EL (cell line): ENCODE data around the gene TSPAN11.
"Not testable (repeated sequence)": the region's sequence is repeated elsewhere in the genome, so short reads cannot be mapped to it uniquely, and the experiment has no call there.

Experiments
- DNase-seq: peaks from one replicate; pipeline ENCODE4 v3.0.0-alpha.2; 2016

The TSPAN11 gene

DNA sequence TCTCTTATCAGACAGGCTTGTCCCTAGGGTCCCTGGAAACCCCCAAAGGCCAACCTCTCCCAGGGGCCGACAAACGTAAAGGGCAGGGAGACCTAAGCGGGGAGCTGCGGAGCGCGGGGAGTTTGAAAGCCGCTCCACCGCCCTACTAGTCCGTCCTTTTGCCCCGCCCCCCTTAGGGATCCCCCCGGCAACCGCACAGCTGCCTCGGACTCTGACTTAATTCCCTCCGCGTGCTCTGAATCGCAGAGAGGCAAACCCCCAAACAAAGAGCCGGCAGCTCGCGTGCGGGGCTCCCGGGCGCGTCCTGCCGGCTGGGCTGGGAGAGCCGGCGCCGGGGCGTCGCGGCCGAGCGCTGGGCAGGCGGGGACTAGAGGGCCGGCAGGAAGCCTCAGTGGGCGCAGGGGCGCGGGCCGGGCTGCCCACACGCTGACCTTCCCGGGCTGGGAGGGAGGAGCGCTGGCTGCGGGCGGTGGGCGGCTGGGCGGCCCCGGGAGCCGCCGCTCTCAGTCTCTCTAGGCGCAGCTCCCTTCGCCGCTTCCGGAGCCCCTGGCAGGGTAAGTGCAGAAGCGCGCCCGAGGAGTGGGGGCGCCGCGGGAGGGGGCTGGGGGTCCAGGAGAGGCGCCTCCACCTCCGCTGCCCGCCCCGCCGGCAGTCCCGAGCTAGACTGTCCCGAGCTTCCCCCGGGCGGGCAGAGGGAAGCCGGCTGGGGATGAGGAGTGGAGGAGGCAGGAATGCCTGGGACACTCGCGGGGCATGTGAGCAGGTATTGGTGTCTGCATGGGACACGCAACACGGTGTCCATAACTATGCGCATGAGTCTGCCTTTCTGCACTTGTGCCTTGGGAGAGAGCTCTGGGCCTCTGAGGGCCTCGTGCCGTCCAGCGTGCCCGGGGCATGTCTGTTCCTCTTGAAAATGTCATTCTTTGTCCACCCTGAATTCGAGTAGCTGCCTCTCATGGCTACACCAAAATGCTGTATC lies at the start of gene TSPAN11:
TSPAN11 (plus strand) TSS at position 506 of the 979 bp plus-strand sequence. CDS start 27,244 bp downstream, outside the sequence.
- DNase-seq: peak; percentile 38

- no peak for DNase-seq
Measured at GRCh38 chr12:30877105-30877875, 49.3 kb upstream of the TSPAN11 start.

DNA sequence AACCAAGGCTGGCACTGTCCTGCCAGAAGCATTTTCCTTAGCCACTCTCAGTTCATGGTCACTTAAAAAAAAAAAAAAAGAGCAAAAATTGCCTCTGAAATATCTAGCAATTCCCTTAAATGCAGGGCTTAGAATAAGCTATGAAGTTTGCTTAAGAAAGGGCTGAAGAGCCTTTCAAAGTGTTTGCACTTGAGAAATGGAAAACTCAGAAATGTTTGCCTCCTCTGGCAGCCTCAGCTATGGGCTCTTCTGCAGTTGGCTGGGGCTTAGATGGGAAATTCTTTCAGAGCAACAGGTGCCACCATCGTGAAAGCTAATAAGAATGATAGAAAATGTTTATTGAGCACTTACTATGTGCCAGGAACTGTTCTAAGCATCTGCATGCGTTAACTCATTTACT lies 48.5 kb upstream of the TSPAN11 start:
- DNase-seq: no peak

DNA sequence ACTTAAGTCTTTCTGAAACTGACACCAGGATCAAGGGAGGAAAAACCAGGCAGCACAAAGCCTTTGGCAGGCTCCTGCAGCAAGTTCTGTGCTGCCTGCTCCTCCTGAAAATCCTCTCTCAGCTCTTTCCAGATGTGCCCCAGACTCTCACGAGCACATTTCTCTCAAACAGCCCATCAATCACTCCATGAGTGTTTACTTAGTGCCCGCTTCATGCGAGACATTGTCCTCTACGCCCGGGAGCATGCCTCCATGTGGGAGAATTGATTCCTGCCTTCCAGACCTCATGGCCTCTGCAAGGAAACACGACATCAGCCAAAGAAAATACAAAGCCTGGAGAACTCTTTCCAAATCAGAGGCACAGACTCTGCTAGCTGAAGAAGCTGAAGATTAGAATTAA lies 46.5 kb upstream of the TSPAN11 start:
- DNase-seq: no peak

- DNase-seq: no peak
Measured at GRCh38 chr12:30880813-30881212, 45.7 kb upstream of the TSPAN11 start.

DNA sequence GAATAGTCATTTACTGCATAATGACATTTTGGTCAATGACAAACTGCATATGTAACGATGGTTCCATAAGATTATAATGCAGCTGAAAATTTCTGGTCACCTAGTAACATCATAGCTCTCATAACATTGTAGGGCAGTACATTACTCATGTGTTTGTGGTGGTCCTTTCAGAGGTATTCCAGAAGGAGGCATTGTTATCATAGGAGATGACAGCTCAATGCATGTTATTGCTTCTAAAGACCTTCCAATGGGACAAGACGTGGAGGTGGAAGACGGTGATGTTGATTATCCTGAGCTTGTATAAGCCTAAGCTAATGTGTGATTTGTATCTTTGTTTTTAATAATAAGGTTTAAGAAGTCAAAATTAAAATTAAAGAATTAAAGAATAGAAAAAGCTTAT lies 43.8 kb upstream of the TSPAN11 start:
- no peak for DNase-seq

DNA sequence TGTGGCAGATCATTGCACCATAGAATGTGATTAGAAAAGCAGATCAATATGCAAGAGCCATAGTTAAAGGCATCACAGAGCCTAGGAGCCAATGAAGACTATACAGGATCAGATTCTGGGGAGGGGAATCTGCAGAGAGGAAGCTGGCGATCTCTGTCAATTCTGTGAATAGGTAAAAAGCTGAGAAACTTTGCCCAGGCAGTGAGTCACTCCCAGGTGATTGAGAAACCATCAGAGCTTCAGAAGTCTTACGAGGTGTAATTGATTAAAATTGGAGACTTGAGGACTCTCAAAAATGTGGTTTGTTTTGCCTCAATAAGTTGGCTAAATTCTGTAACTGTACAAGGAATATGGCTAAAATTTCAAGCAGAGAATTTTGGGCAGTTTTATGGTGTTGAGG lies 41.7 kb upstream of the TSPAN11 start:
- DNase-seq: no peak

DNA sequence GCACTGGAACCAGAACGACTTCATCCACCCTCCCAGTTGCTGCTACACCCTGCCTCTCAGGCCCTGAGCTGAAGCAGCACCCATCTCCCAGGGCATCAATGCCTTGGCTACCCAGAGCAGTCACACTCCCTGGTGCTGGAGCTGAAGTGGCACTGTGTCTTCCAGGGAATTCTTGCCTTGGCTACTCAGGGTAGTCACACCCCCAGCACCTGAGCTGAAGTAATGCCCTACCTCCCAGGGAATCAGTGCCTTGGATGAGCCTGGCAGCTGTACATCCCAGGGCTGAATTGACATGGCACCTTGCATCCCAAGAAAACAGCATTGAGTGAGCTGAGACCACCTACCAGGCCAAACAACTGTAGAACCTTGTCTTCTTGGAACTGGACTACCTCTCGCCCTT lies 41.2 kb upstream of the TSPAN11 start:
- no peak for DNase-seq

- no peak for DNase-seq
Measured at GRCh38 chr12:30887226-30887625, 39.3 kb upstream of the TSPAN11 start.

GRCh38 chr12:30888241-30888640 lies 38.3 kb upstream of the TSPAN11 start:
- DNase-seq: no peak

DNA sequence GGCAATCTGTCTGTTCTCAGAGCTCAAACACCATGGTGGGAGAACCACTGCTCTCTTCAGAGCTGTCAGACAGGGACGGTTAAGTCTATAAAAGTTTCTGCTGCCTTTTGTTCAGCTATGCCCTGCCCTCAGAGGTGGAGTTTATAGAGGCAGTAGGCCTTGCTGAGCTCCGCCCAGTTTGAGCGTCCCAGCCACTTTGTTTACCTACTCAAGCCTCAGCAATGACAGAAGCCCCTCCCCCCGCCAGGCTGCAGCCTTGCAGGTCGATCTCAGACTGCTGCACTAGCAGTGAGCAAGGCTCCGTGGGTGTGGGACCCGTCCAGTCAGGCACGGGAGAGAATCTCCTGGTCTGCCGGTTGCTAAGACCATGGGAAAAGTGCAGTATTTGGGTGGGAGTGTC lies 32.0 kb upstream of the TSPAN11 start:
- DNase-seq: not testable (repeated sequence)

- no peak for DNase-seq
Measured at GRCh38 chr12:30896461-30896860, 30.1 kb upstream of the TSPAN11 start.

DNA sequence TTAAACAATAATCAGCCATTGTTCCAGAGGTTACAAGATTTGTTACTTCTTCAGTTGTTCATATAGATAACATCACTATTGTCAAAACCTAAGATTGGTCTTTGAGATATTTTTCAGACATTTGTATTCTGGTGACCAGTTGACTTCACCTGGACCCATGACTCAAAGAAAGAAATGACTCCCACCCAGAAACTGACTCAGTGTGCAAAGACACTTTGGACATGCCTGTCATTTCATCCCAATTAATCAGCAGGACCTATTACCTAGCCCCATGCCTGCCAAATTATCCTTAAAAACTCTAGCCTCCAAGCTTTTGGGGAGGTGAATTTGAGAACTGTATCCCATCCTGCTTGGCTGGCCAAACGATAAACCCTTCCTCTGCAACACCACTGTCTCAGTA lies 27.7 kb upstream of the TSPAN11 start:
- DNase-seq: no peak

DNA sequence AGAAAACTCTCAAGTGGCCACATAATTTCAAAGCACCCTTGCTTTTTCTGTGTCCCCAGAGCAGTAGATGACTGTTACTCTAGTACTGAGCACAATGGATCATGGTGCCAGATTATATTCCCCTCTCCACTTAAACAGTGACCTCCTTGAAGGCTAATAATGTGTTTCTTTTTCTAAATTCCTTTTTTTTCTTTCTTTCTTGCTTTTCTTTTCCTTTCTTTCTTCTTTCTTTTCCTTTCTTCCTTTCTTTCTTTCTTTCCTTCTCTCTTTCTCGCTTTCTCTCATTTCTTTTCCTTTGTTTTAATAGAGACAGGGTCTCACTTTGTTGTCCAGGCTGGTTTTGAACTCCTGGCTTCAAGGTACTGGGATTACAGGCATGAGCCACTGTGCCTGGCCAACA lies 26.2 kb upstream of the TSPAN11 start:
- no peak for DNase-seq

- DNase-seq: peak; percentile 6
Measured at GRCh38 chr12:30902001-30902400, 24.5 kb upstream of the TSPAN11 start.

DNA sequence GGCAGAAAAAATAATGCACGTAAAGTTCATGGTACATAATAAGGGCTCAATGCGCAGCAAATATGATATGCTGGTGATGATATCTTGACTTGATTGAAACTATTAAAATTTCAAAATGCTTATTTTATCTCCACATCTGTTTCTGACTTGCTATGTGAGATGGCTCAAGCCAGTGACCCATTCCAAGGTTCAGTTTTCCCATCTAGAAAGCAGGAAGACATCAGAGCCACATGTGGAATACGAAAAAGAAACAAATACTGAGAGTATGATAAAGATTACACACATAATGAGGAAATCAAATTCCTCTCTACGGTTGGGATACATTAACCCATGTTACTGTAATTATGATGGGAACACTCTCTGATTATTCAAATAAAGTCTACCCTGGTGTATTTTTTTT lies 24.0 kb upstream of the TSPAN11 start:
- DNase-seq: no peak

DNA sequence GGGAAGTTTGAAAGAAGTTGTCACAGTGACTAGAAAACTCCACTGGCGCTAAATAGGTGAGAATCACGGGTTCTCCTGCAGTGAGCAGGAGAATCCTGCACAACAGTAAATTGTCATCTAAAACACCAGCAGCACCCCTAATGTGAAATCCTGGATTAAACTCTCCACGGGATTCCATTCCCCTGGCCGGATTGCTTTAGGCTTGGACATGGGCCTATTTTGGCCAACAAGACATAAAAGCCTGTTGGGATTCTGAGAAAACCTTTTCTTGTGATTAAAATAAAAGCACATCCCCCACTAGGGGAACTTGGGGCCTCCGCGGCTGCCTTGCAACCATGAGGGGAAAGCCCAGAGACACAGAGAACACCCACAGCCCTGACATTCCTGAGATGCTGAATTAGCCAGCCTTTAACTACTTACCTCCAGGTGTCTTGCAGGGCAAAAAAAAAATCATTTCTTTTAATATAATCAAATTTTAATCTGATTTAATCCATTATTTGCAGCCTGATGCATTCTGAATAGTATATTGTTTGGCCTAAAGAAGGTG lies 21.0 kb upstream of the TSPAN11 start:
- no peak for DNase-seq

DNA sequence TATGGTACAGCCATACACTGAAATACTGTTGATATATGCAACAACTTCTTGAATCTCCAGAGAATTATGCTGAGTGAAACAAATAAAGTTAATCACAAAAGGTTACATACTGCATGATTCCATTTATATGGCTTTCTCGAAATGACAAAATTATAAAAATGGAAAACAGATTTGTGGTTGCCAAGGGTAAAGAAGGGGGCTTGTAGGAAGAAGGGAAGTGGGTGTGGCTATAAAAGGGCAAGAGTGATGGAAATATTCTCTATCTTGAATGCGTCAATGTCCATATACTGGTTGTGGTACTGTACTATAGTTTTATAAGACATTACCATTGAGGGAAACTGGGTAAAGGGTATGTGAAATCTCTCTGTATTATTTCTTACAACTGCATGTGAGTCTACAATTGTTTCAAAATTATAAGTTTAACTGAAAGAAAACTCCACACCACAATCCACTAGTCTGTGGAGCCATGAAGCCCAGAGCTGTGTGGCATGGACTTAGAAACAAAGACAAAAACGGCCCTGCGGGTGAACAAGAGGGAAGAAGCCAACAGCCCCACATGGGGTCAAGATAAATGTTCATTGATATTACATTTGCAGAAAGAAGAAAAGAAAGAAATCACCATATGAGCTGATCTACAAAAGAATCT lies 18.3 kb upstream of the TSPAN11 start:
- DNase-seq: no peak

DNA sequence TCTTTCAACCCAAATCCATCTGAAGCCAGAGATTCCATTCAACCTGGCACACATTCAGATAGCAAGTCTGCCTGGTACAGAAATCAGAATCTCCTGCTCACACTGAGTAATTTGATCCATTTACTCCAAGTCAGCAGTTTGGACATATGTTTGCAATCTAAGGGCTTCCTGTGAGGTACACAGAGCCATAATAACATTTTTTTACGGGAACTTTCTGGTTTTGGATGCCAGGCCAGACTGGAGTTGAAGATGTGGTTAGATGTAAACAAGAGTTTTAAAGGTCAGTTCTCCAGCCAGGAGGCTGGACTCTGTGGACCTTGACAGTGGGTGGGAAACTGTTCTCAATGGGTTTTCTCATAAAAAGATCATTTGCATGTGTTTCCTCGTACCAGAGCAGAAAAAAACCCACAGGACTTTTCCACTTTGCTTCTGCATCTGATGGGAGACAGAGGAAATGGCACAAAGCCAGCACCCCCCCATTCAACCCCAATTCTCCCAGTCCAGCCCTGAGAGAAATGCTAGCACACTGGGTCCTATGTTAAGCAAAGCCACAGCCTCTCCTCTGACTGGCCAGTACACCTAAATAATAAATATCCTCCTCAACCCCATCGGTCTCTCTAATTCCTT lies 17.7 kb upstream of the TSPAN11 start:
- peak; percentile 35 for DNase-seq

DNA sequence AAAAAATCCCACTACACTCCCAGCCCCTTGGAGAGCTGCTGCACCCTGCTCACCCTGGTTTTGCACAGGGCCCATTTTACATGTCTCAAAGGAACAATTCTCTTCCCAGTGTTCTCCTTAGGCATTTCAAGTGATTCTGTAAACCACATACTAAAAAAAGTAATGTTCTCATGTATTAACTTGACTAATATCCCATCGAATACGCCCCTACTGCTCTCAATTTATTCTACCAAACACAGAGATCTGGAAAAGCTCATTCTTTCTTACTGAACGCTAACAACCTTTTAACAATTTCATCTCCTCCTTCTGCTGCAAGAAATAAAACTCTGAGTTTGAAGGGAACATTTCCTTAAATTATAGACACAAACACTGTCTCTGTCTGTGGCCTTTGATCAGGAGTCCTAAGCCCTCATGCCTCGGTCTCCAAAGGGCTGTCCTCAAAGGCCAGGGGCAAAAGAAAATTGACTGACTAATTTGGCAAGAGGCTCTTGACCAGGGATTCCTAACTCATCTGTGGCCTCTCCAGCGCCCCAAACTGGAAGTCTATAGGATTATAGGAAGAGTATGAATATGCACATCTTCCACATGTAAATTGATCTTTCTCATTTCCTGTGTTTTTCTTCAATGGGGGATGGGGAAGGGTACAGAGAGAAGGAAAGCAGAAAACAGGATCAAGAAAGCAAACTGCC lies 17.1 kb upstream of the TSPAN11 start:
- no peak for DNase-seq

- DNase-seq: no peak
Measured at GRCh38 chr12:30910038-30910350, 16.6 kb upstream of the TSPAN11 start.

DNA sequence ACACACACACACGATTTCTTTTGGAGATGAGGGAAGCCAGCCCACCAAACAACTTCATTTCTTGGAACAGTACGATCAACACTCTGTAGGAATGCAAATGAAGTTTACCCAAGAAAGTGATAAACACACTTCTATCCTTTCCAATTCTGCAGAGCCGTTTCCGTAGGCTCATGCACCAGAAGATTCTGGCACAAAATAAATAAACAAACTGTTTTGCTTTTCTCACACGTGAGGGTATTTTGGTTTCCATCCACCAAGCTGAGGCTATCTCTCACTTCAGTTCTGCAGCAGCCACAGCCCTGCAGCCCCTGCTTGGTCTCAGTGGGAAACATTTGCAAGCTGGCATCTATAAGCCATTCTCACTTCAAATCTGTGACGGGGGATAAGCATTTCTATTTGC lies 15.3 kb upstream of the TSPAN11 start:
- DNase-seq: no peak
